Smooth muscle cell of the coronary artery (primary cell): ENCODE results near the gene CDKAL1. TPM values are rescaled to one million over a fixed set of nuclear protein-coding genes. Genes with fewer than 3 reads are reported as not detected.

Experiments
- total RNA-seq: library from RNA; depleted of rRNA; stranded (reverse); fragments of >200 nt; gene quantifications from 2 replicates; pipeline ENCODE4 v1.2.3, GENCODE V29; 2014; ENCODE audit warnings: low replicate concordance

Gene CDKAL1
- 11.7 and 14.2 TPM in 2 replicates for total RNA-seq

DNA sequence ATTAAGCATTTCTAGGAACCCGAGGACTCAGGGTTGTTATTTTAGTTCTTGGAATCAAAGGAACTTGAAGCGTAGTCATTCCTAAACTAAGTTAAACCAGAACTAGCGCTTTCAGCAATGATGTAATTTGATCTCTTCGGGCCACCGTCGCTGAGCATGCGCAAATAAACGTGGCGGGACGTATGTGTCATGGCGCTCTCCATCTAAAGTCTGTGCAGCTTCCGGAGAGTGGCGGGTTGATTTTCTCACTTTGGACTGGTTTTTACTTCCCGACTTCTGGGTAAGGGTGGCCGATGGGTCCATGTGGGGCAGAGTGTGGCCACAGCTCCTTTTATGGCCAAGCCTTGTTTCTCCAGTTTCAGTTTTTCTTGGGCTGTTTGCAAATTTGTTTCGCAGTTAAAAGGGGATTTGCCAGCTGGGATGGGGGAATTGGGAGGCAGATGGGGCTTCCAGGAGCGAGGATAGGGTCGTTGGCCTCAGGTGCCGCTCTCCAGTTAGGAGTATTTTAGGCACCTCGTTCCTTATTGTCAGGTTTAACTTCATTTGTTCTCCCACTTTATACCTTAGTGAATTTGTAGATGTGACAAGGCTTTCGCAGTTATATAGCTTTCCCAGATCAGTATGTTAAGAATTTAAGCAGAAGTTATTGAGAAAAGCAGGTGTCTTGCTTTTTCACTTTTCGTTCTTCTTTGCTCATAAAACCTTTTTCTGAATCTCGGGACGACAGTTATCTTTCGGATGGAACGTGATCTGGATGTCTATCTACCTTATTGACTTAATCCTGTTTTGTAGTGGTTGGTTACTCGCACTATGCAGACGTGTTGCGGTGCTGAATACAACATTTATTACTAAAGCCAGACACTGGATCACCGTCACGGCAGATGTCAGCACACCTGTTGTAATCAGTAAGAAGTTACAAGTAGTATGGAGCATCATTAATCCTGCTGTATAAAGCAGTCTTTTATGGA lies at the start of gene CDKAL1:
CDKAL1 (plus strand) TSS at position 163 of the 968 bp plus-strand sequence. CDS start 11,894 bp downstream, outside the sequence.

Other genes with a start within 250 kb of the CDKAL1 start
- 0.82 and 4.5 TPM in 2 replicates for gene E2F3, start 132.6 kb upstream of the CDKAL1 start, total RNA-seq